DOHH2 (cell line): ENCODE measurements around the gene TCF7.

Source experiments
- EZH2phosphoT487 ChIP-seq: fragments of 200-600 bp; sonication (generic); IDR thresholded peaks from 2 replicates; pipeline ENCODE4 v1.6.1; 2017; ENCODE audit warnings: borderline replicate concordance, mild to moderate bottlenecking, antibody characterized with exemption, low read length, moderate library complexity, mixed read lengths
- TF ChIP-seq, protein P1 (sequence below): fragments of 200-600 bp; sonication (generic); IDR thresholded peaks from one replicate; pipeline ENCODE4 v1.5.1; 2014; ENCODE audit warnings: antibody characterized with exemption, mild to moderate bottlenecking, low read depth, low read length; ENCODE audit not compliant: poor library complexity, severe bottlenecking

DNA sequence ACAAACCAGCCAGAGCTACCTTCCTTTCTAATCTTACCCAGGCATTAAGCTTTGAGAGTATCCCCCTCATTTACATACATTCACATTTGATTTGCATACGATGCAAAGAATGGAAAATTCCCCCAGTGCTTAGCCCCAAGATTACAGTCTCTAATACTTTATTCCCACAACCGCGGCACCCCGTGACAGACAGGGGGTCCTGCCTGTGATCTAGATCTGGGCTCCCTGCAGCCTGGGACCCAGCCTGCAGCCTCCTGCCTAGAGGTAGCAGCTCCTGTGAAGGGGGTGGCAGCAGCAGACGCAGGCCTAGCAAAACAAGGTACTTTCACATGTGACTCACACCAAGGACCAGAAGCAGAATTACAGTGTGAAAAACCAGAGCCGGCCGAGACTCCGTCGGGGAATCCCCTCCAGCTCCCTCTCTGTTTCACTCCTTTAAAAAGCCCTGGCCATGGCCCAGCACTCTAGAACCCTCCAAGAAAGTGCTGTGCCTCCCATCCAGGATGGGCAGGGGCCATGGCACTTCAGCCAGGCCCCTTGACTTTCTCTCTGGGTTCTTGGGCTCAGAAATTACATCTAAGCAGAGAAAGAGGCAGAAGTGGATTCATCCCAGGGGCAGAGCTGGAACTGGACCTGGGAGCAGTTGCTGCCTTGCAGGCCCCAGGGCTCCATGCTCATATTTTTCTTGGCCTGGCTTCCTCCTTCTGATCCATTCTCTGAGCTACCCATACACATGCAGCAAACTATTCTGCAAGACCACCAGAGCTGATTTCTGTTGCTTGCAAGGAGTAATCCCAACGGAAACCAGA, 14.0 kb upstream of the TCF7 start:
- TF ChIP-seq, protein P1, sequence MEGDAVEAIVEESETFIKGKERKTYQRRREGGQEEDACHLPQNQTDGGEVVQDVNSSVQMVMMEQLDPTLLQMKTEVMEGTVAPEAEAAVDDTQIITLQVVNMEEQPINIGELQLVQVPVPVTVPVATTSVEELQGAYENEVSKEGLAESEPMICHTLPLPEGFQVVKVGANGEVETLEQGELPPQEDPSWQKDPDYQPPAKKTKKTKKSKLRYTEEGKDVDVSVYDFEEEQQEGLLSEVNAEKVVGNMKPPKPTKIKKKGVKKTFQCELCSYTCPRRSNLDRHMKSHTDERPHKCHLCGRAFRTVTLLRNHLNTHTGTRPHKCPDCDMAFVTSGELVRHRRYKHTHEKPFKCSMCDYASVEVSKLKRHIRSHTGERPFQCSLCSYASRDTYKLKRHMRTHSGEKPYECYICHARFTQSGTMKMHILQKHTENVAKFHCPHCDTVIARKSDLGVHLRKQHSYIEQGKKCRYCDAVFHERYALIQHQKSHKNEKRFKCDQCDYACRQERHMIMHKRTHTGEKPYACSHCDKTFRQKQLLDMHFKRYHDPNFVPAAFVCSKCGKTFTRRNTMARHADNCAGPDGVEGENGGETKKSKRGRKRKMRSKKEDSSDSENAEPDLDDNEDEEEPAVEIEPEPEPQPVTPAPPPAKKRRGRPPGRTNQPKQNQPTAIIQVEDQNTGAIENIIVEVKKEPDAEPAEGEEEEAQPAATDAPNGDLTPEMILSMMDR = no peak
- TF ChIP-seq EZH2phosphoT487 = no peak
